IMR-90 (cell line): Measurements from ENCODE around the gene ZSCAN12. TPM values are rescaled to one million over a fixed set of nuclear protein-coding genes. Genes with fewer than 3 reads are reported as not detected.

Source experiments
- ATAC-seq: fragments of 200-7000 bp; cut with Tn5 transposase; 2 replicates; pipeline ENCODE4 v1.9.1; 2020; ENCODE audit warnings: low read depth, mild to moderate bottlenecking, moderate library complexity
- BruUV-seq: library from RNA; stranded (reverse); fragments of 400-500 nt; replicated peaks from 2 replicates; lab custom pipeline; 2021; lab: Mats Ljungman, UMichigan
- CTCF ChIA-PET: fragments of 300-600 bp; formaldehyde crosslinking; extraction: SDS; loops from one replicate; lab custom pipeline; 2021; ENCODE audit warnings: antibody characterized with exemption; lab: Yijun Ruan, JAX
- POLR2A ChIA-PET: fragments of 300-600 bp; sonication (Branson Sonifier 250); formaldehyde crosslinking; loops from one replicate; lab custom pipeline; 2022; ENCODE audit warnings: antibody characterized with exemption; ENCODE audit not compliant: unreplicated experiment; lab: Charles Lee
- DNase-seq: peaks from one replicate; pipeline ENCODE4 v3.0.0; 2013
- H2AFZ ChIP-seq: replicated peaks from 2 replicates; pipeline ENCODE3; 2013; ENCODE audit warnings: low read length, mild to moderate bottlenecking; ENCODE audit not compliant: poor library complexity
- H2AK5ac ChIP-seq: 2 replicates; pipeline ENCODE4 v1.6.1; 2013; ENCODE audit warnings: low read depth, low read length, inconsistent platforms
- H2AK9ac ChIP-seq: replicated peaks from 2 replicates; pipeline ENCODE3; 2013; ENCODE audit warnings: mild to moderate bottlenecking, low read depth, low read length, moderate library complexity; ENCODE audit not compliant: poor library complexity
- H2BK120ac ChIP-seq: 2 replicates; pipeline ENCODE4 v1.6.1; 2013; ENCODE audit warnings: low read depth, low read length, inconsistent platforms
- H2BK15ac ChIP-seq: 3 replicates; pipeline ENCODE4 v1.6.1; 2013; ENCODE audit warnings: low read depth, low read length, inconsistent platforms
- H2BK20ac ChIP-seq: 2 replicates; pipeline ENCODE4 v1.6.1; 2013; ENCODE audit warnings: low read depth, mild to moderate bottlenecking, inconsistent platforms, low read length, moderate library complexity
- H2BK5ac ChIP-seq: 2 replicates; pipeline ENCODE4 v1.6.1; 2013; ENCODE audit warnings: mild to moderate bottlenecking, low read depth, low read length, inconsistent platforms; ENCODE audit not compliant: poor library complexity, severe bottlenecking
- H3K14ac ChIP-seq: replicated peaks from 2 replicates; pipeline ENCODE4 v1.6.1; 2013; ENCODE audit warnings: low read depth, low read length, inconsistent platforms
- H3K18ac ChIP-seq: 2 replicates; pipeline ENCODE4 v1.6.1; 2013; ENCODE audit warnings: low read depth, low read length, control low read depth
- H3K23ac ChIP-seq: 2 replicates; pipeline ENCODE4 v1.6.1; 2013; ENCODE audit warnings: low read depth, low read length, inconsistent platforms
- H3K27ac ChIP-seq: 2 replicates; pipeline ENCODE4 v1.5.1; 2013; ENCODE audit warnings: mild to moderate bottlenecking, control low read depth, low read length; ENCODE audit not compliant: insufficient read depth
- H3K27me3 ChIP-seq: 2 replicates; pipeline ENCODE4 v1.6.1; 2013; ENCODE audit warnings: low read length; ENCODE audit not compliant: control insufficient read depth, insufficient read depth
- H3K36me3 ChIP-seq: 2 replicates; pipeline ENCODE4 v1.6.1; 2013; ENCODE audit warnings: low read length, mixed read lengths; ENCODE audit not compliant: control insufficient read depth, insufficient read depth
- H3K4ac ChIP-seq: 2 replicates; pipeline ENCODE4 v1.6.1; 2013; ENCODE audit warnings: low read depth, low read length, inconsistent platforms
- H3K4me1 ChIP-seq: 2 replicates; pipeline ENCODE4 v1.6.1; 2013; ENCODE audit warnings: low read length, mixed read lengths; ENCODE audit not compliant: control insufficient read depth, insufficient read depth
- H3K4me2 ChIP-seq: 2 replicates; pipeline ENCODE4 v1.6.1; 2013; ENCODE audit warnings: low read depth, mild to moderate bottlenecking, control low read depth, low read length, moderate library complexity
- H3K4me3 ChIP-seq: 2 replicates; pipeline ENCODE4 v1.5.1; 2013; ENCODE audit warnings: low read depth, mild to moderate bottlenecking, control low read depth, low read length, moderate library complexity; ENCODE audit not compliant: insufficient read depth
- H3K56ac ChIP-seq: 2 replicates; pipeline ENCODE4 v1.6.1; 2013; ENCODE audit warnings: low read length, inconsistent platforms; ENCODE audit not compliant: insufficient read depth; ENCODE audit errors: extremely low read depth
- H3K79me1 ChIP-seq, 2 experiments: 2 replicates each; pipeline ENCODE4 v1.6.1; 2013; ENCODE audit warnings: low read length in 2 of 2, inconsistent platforms in 1 of 2, low read depth in 1 of 2
- H3K9ac ChIP-seq: 2 replicates; pipeline ENCODE4 v1.6.1; 2013; ENCODE audit warnings: low read depth, low read length, control low read depth
- H3K9me1 ChIP-seq: 2 replicates; pipeline ENCODE4 v1.6.1; 2013; ENCODE audit warnings: low read length, inconsistent platforms; ENCODE audit not compliant: insufficient read depth
- H3K9me3 ChIP-seq: 2 replicates; pipeline ENCODE4 v1.6.1; 2013; ENCODE audit warnings: low read length; ENCODE audit not compliant: control insufficient read depth, insufficient read depth
- H4K20me1 ChIP-seq: 2 replicates; pipeline ENCODE4 v1.6.1; 2013; ENCODE audit warnings: low read length, inconsistent platforms; ENCODE audit not compliant: insufficient read depth
- H4K5ac ChIP-seq: 2 replicates; pipeline ENCODE4 v1.6.1; 2013; ENCODE audit warnings: mild to moderate bottlenecking, low read depth, low read length, control low read depth
- H4K8ac ChIP-seq, 2 experiments: 2 replicates each; pipeline ENCODE4 v1.6.1; 2013; ENCODE audit warnings: low read depth in 2 of 2, low read length in 2 of 2, control low read depth in 1 of 2, inconsistent platforms in 1 of 2
- H4K91ac ChIP-seq: 2 replicates; pipeline ENCODE4 v1.6.1; 2013; ENCODE audit warnings: low read depth, low read length, inconsistent platforms; ENCODE audit not compliant: insufficient read depth
- BHLHE40 ChIP-seq: fragments of 150-350 bp; IDR thresholded peaks from 2 replicates; pipeline ENCODE4 v1.6.1; 2016; ENCODE audit warnings: mild to moderate bottlenecking, low read depth, low read length
- CEBPB ChIP-seq: IDR thresholded peaks from 2 replicates; pipeline ENCODE4 v1.6.1; 2012; ENCODE audit warnings: low read depth, low read length, improper control_type of control experiment
- CHD1 ChIP-seq: IDR thresholded peaks from 2 replicates; pipeline ENCODE4 v1.6.1; 2012; ENCODE audit warnings: low read depth, low read length, improper control_type of control experiment
- FOS ChIP-seq: fragments of 150-350 bp; IDR thresholded peaks from 2 replicates; pipeline ENCODE4 v1.6.1; 2016; ENCODE audit warnings: low read depth, low read length
- MAFK ChIP-seq: IDR thresholded peaks from 2 replicates; pipeline ENCODE4 v1.6.1; 2012; ENCODE audit warnings: low read depth, low read length, improper control_type of control experiment
- MAZ ChIP-seq: IDR thresholded peaks from 2 replicates; pipeline ENCODE4 v1.6.1; 2012; ENCODE audit warnings: low read depth, mild to moderate bottlenecking, low read length, improper control_type of control experiment, moderate library complexity, borderline replicate concordance
- MXI1 ChIP-seq: IDR thresholded peaks from 2 replicates; pipeline ENCODE4 v1.6.1; 2012; ENCODE audit warnings: low read depth, mild to moderate bottlenecking, low read length, moderate library complexity, borderline replicate concordance
- NFE2L2 ChIP-seq: fragments of 150-350 bp; IDR thresholded peaks from 2 replicates; pipeline ENCODE4 v1.6.1; 2016; ENCODE audit warnings: low read depth, mild to moderate bottlenecking, low read length
- POLR2A ChIP-seq: IDR thresholded peaks from 2 replicates; pipeline ENCODE4 v1.6.1; 2012; ENCODE audit warnings: mild to moderate bottlenecking, low read depth, low read length
- RAD21 ChIP-seq: IDR thresholded peaks from 2 replicates; pipeline ENCODE4 v1.6.1; 2012; ENCODE audit warnings: low read length, improper control_type of control experiment
- RCOR1 ChIP-seq: IDR thresholded peaks from 2 replicates; pipeline ENCODE4 v1.6.1; 2012; ENCODE audit warnings: mild to moderate bottlenecking, low read length, improper control_type of control experiment; ENCODE audit not compliant: insufficient replicate concordance
- RFX5 ChIP-seq: IDR thresholded peaks from 2 replicates; pipeline ENCODE4 v1.8.0; 2012; ENCODE audit warnings: low read depth, mild to moderate bottlenecking, low read length, moderate library complexity
- SMC3 ChIP-seq: fragments of 150-350 bp; IDR thresholded peaks from 2 replicates; pipeline ENCODE4 v1.6.1; 2016; ENCODE audit warnings: low read depth, mild to moderate bottlenecking, antibody characterized with exemption, low read length, moderate library complexity
- WGBS, 2 experiments: methylation state at CpG; one replicate each; pipeline versions ENCODE4 v1.1.5 to v1.1.7; 2013; ENCODE audit warnings: missing lambda C conversion rate in 2 of 2; ENCODE audit not compliant: insufficient read length in 1 of 2; ENCODE audit errors: extremely low coverage in 2 of 2; 5-methylcytosine and 5-hydroxymethylcytosine counted together
- dilution Hi-C: fragments of 300-500 bp; cut with HindIII; formaldehyde crosslinking; loops from one replicate; pipeline ENCODE4 v1.14.3; 2018; ENCODE audit warnings: low sequenced_read_pairs; ENCODE audit not compliant: unreplicated experiment
- in situ Hi-C: fragments of 300-500 bp; cut with MboI; formaldehyde crosslinking; loops from 3 replicates; pipeline ENCODE4 v1.14.3; 2019; ENCODE audit warnings: low sequenced_read_pairs, inconsistent platforms, mixed read lengths
- intact Hi-C: fragments of 100-400 bp; cut with micrococcal nuclease; formaldehyde crosslinking; loops from 2 replicates; pipeline ENCODE4 v1.10.0; 2022
- polyA plus RNA-seq, 3 experiments: library from polyadenylated mRNA; depleted of rRNA; stranded (reverse); fragments of >200 nt; gene quantifications; 2 replicates each; pipeline ENCODE4 v1.2.3, GENCODE V29; 2012; ENCODE audit warnings: low replicate concordance in 1 of 3
- total RNA-seq: library from RNA; depleted of rRNA; stranded (reverse); fragments of >200 nt; gene quantifications from 2 replicates; pipeline ENCODE4 v1.2.3, GENCODE V29; 2012
- TF ChIP-seq, protein P1 (sequence below): conservative IDR thresholded peaks from 2 replicates; pipeline ENCODE4 v1.5.1; 2012; ENCODE audit warnings: mild to moderate bottlenecking, low read depth, low read length, improper control_type of control experiment
- TF ChIP-seq, protein P2 (sequence below): fragments of 150-350 bp; IDR thresholded peaks from 2 replicates; pipeline ENCODE4 v1.6.1; 2017; ENCODE audit warnings: mild to moderate bottlenecking, antibody characterized with exemption, low read length, low read depth
- TF ChIP-seq, protein P3 (sequence below): fragments of 150-350 bp; IDR thresholded peaks from 2 replicates; pipeline ENCODE4 v1.6.1; 2016; ENCODE audit warnings: low read depth, mild to moderate bottlenecking, low read length, moderate library complexity, borderline replicate concordance

Gene ZSCAN12
- total and polyA plus RNA-seq, 2 of the 4 experiments (the other 2 are of a cell fraction) = 2.0 to 6.5 TPM

DNA sequence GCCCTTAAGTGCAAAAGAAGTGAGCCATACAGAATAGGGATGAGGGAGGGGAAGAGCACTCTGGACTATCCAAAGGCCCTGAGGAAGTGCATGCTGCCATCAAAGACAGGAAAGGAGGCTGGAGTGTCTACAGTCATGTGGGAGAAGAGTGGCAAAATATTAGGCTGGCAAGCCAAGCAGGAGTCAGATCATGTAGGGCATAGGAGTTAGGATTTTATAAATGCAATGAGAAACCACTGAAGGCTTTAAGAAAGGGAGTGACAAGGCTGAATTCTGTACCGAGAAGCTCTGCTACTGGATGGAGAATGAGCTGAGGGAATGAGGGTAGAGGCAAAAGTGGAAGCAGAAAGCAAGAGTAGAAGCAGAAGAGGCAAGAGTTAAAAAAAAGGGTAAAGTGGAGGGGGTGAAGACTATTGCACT lies 65.9 kb downstream of the ZSCAN12 start:
- H3K36me3 ChIP-seq = peaks cover 2% of the 10 kb centered on the region; the same call in 1 of the 2 replicates
- no peak overlapping the region for H3K9ac ChIP-seq
- no peak overlapping the region for H3K27ac ChIP-seq
- H4K8ac ChIP-seq = no peak overlapping the region
- no peak overlapping the region for H4K91ac ChIP-seq
- WGBS, 2 experiments = 83% methylated on average over 1 of the region's 1 CpG; no CpG with 5 or more reads in 1 of the 2 experiments
- CTCF ChIA-PET = no interaction called here
- no TSS peak for BruUV-seq
- no peak overlapping the region for H2AK9ac ChIP-seq
- intact Hi-C loops = no loop called here
- dilution Hi-C loops = no loop called here
- no peak overlapping the region for H2AK5ac ChIP-seq
- no peak overlapping the region for H2BK120ac ChIP-seq
- no peak overlapping the region for H3K56ac ChIP-seq
- no peak overlapping the region for H3K23ac ChIP-seq
- no peak overlapping the region for H2BK20ac ChIP-seq
- no peak overlapping the region for H3K14ac ChIP-seq
- H2AFZ ChIP-seq = no peak overlapping the region
- no peak overlapping the region for H3K4ac ChIP-seq
- H3K9me1 ChIP-seq = no peaks in the 10 kb centered on the region
- H3K4me1 ChIP-seq = peaks cover 2% of the 10 kb centered on the region; the same call in 1 of the 2 replicates
- POLR2A ChIA-PET = no interaction called here
- H2BK5ac ChIP-seq = no peak overlapping the region
- no peak overlapping the region for H3K4me2 ChIP-seq
- no peak overlapping the region for H4K5ac ChIP-seq
- no peaks in the 10 kb centered on the region for H4K20me1 ChIP-seq
- in situ Hi-C loops = no loop called here
- no peak overlapping the region for H3K4me3 ChIP-seq
- peaks cover 0 to 11% of the 10 kb centered on the region in 2 experiments; a peak in 2 of 4 replicates for H3K79me1 ChIP-seq
- ATAC-seq = no peak
- no peak for DNase-seq
- no peak overlapping the region for H2BK15ac ChIP-seq
- no peak for TF ChIP-seq FOS
- no peak for TF ChIP-seq MAFK
- no peak for TF ChIP-seq RCOR1
- TF ChIP-seq RAD21 = no peak
- TF ChIP-seq NFE2L2 = no peak
- TF ChIP-seq MXI1 = no peak
- no peak for TF ChIP-seq SMC3
- TF ChIP-seq, protein P1, sequence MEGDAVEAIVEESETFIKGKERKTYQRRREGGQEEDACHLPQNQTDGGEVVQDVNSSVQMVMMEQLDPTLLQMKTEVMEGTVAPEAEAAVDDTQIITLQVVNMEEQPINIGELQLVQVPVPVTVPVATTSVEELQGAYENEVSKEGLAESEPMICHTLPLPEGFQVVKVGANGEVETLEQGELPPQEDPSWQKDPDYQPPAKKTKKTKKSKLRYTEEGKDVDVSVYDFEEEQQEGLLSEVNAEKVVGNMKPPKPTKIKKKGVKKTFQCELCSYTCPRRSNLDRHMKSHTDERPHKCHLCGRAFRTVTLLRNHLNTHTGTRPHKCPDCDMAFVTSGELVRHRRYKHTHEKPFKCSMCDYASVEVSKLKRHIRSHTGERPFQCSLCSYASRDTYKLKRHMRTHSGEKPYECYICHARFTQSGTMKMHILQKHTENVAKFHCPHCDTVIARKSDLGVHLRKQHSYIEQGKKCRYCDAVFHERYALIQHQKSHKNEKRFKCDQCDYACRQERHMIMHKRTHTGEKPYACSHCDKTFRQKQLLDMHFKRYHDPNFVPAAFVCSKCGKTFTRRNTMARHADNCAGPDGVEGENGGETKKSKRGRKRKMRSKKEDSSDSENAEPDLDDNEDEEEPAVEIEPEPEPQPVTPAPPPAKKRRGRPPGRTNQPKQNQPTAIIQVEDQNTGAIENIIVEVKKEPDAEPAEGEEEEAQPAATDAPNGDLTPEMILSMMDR = no peak
- TF ChIP-seq, protein P2, sequence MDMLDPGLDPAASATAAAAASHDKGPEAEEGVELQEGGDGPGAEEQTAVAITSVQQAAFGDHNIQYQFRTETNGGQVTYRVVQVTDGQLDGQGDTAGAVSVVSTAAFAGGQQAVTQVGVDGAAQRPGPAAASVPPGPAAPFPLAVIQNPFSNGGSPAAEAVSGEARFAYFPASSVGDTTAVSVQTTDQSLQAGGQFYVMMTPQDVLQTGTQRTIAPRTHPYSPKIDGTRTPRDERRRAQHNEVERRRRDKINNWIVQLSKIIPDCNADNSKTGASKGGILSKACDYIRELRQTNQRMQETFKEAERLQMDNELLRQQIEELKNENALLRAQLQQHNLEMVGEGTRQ = no peak
- TF ChIP-seq, protein P3, sequence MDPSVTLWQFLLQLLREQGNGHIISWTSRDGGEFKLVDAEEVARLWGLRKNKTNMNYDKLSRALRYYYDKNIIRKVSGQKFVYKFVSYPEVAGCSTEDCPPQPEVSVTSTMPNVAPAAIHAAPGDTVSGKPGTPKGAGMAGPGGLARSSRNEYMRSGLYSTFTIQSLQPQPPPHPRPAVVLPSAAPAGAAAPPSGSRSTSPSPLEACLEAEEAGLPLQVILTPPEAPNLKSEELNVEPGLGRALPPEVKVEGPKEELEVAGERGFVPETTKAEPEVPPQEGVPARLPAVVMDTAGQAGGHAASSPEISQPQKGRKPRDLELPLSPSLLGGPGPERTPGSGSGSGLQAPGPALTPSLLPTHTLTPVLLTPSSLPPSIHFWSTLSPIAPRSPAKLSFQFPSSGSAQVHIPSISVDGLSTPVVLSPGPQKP = no peak
- no peak for TF ChIP-seq CEBPB
- no peak for TF ChIP-seq RFX5
- no peak for TF ChIP-seq POLR2A
- no peak for TF ChIP-seq MAZ
- no peak for TF ChIP-seq BHLHE40
- TF ChIP-seq CHD1 = no peak
- no peak overlapping the region for H3K18ac ChIP-seq
- H3K9me3 ChIP-seq = peaks cover 3% of the 10 kb centered on the region; the same call in 1 of the 2 replicates
- no peaks in the 10 kb centered on the region for H3K27me3 ChIP-seq
